Neural progenitor cell (in vitro differentiated cells): Measurements from ENCODE around the gene STRAP.

Experiments
- EZH2 ChIP-seq: fragments of 200-600 bp; sonication (generic); IDR thresholded peaks from 2 replicates; pipeline ENCODE4 v1.6.1; 2017; ENCODE audit warnings: antibody characterized with exemption, mild to moderate bottlenecking, moderate library complexity
- EZH2phosphoT487 ChIP-seq: fragments of 200-600 bp; sonication (generic); IDR thresholded peaks from 2 replicates; pipeline ENCODE4 v1.6.1; 2017; ENCODE audit warnings: antibody characterized with exemption
- TF ChIP-seq, protein P1 (sequence below): fragments of 200-600 bp; sonication (generic); IDR thresholded peaks from 2 replicates; pipeline ENCODE4 v1.5.1; 2017; ENCODE audit warnings: antibody characterized with exemption, mild to moderate bottlenecking

DNA sequence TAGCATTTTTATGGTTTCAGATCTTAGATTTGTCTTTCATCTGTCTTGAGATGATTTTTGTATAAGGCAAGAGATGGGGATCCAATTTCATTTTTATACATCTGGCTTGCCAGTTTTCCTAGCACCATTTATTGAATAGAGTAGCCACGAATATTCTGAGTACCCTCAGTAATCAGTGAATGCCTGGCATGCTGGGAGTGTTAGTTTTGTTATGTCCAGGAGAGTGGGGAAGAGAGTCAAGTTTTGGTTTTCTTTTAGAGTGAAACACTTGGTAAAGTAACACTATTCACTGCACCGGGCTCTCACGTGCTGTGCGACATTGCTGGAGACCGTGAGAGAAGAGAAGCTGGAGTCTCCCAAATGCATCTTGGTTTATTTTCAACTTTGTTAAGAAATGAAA lies 60.3 kb downstream of the STRAP start:
- TF ChIP-seq, protein P1, sequence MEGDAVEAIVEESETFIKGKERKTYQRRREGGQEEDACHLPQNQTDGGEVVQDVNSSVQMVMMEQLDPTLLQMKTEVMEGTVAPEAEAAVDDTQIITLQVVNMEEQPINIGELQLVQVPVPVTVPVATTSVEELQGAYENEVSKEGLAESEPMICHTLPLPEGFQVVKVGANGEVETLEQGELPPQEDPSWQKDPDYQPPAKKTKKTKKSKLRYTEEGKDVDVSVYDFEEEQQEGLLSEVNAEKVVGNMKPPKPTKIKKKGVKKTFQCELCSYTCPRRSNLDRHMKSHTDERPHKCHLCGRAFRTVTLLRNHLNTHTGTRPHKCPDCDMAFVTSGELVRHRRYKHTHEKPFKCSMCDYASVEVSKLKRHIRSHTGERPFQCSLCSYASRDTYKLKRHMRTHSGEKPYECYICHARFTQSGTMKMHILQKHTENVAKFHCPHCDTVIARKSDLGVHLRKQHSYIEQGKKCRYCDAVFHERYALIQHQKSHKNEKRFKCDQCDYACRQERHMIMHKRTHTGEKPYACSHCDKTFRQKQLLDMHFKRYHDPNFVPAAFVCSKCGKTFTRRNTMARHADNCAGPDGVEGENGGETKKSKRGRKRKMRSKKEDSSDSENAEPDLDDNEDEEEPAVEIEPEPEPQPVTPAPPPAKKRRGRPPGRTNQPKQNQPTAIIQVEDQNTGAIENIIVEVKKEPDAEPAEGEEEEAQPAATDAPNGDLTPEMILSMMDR = no peak
- no peak for TF ChIP-seq EZH2phosphoT487
- no peak for TF ChIP-seq EZH2
